DOHH2 (cell line): ENCODE data around the gene KIF9.
"Not testable (repeated sequence)": the region's sequence is repeated elsewhere in the genome, so short reads cannot be mapped to it uniquely, and the experiment has no call there.

Source experiments
- H3F3A ChIP-seq: fragments of 200-600 bp; sonication (generic), shearing (Covaris generic); 2 replicates; pipeline ENCODE4 v1.6.0; 2016; ENCODE audit warnings: antibody characterized with exemption, mild to moderate bottlenecking; ENCODE audit not compliant: control insufficient read depth, insufficient read depth
- H3K27ac ChIP-seq: fragments of 200-600 bp; sonication (generic); 2 replicates; pipeline ENCODE4 v1.5.1; 2014; ENCODE audit warnings: low read depth, mild to moderate bottlenecking, low read length, moderate library complexity
- H3K27me3 ChIP-seq: fragments of 200-600 bp; sonication (generic); 2 replicates; pipeline ENCODE4 v1.6.1; 2014; ENCODE audit warnings: mild to moderate bottlenecking, low read length, mixed read lengths; ENCODE audit not compliant: control insufficient read depth
- H3K36me3 ChIP-seq: fragments of 200-600 bp; sonication (generic); 2 replicates; pipeline ENCODE4 v1.6.1; 2014; ENCODE audit warnings: mild to moderate bottlenecking, low read length, moderate library complexity, mixed read lengths; ENCODE audit not compliant: control insufficient read depth
- H3K4me1 ChIP-seq: fragments of 200-600 bp; sonication (generic); 2 replicates; pipeline ENCODE4 v1.6.1; 2014; ENCODE audit warnings: mild to moderate bottlenecking, low read length, mixed read lengths; ENCODE audit not compliant: control insufficient read depth
- H3K4me2 ChIP-seq: fragments of 200-600 bp; sonication (generic); 2 replicates; pipeline ENCODE4 v1.6.0; 2014; ENCODE audit warnings: mild to moderate bottlenecking, low read length, moderate library complexity
- H3K4me3 ChIP-seq: fragments of 200-600 bp; sonication (generic); 2 replicates; pipeline ENCODE4 v1.5.1; 2014; ENCODE audit warnings: mild to moderate bottlenecking, low read length, mixed read lengths
- H3K79me2 ChIP-seq: fragments of 200-600 bp; sonication (generic); 2 replicates; pipeline ENCODE4 v1.6.1; 2014; ENCODE audit warnings: mild to moderate bottlenecking, low read length, mixed read lengths; ENCODE audit not compliant: control insufficient read depth
- H3K9me2 ChIP-seq: fragments of 200-600 bp; sonication (generic); replicated peaks from 2 replicates; pipeline ENCODE4 v1.6.1; 2014; ENCODE audit warnings: mild to moderate bottlenecking, low read length, mixed read lengths; ENCODE audit not compliant: control insufficient read depth
- H3K9me3 ChIP-seq: fragments of 200-600 bp; sonication (generic); 2 replicates; pipeline ENCODE4 v1.6.1; 2014; ENCODE audit warnings: antibody characterized with exemption, low read length, mixed read lengths; ENCODE audit not compliant: control insufficient read depth, insufficient read depth
- H4K20me1 ChIP-seq: fragments of 200-600 bp; sonication (generic); 2 replicates; pipeline ENCODE4 v1.6.0; 2014; ENCODE audit warnings: low read depth, mild to moderate bottlenecking, antibody characterized with exemption, low read length, moderate library complexity; ENCODE audit not compliant: control insufficient read depth, insufficient read depth
- CTCF ChIP-seq: fragments of 200-600 bp; sonication (generic); IDR thresholded peaks from one replicate; pipeline ENCODE4 v1.5.1; 2014; ENCODE audit warnings: antibody characterized with exemption, mild to moderate bottlenecking, low read depth, low read length; ENCODE audit not compliant: poor library complexity, severe bottlenecking
- EZH2phosphoT487 ChIP-seq: fragments of 200-600 bp; sonication (generic); IDR thresholded peaks from 2 replicates; pipeline ENCODE4 v1.6.1; 2017; ENCODE audit warnings: borderline replicate concordance, mild to moderate bottlenecking, antibody characterized with exemption, low read length, moderate library complexity, mixed read lengths

Gene KIF9

GRCh38 chr3:47261301-47261700 is 21.3 kb downstream of the KIF9 start:
- H3K9me3 ChIP-seq = no peaks in the 10 kb centered on the region
- H3K27me3 ChIP-seq = no peaks in the 10 kb centered on the region
- H3K4me1 ChIP-seq = peaks cover 7% of the 10 kb centered on the region
- H3K4me3 ChIP-seq = no peak overlapping the region
- no peak for TF ChIP-seq EZH2phosphoT487
- no peak for TF ChIP-seq CTCF
- H3K36me3 ChIP-seq = no peaks in the 10 kb centered on the region
- no peak overlapping the region for H3K4me2 ChIP-seq
- H4K20me1 ChIP-seq = no peaks in the 10 kb centered on the region
- H3K9me2 ChIP-seq = no peaks in the 10 kb centered on the region
- no peak overlapping the region for H3K27ac ChIP-seq
- no peaks in the 10 kb centered on the region for H3K79me2 ChIP-seq
- no peaks in the 10 kb centered on the region for H3F3A ChIP-seq

- H3K4me2 ChIP-seq = no peak overlapping the region
- no peak overlapping the region for H3K27ac ChIP-seq
Measured at GRCh38 chr3:47260605-47261004, 22.0 kb downstream of the KIF9 start.

GRCh38 chr3:47259114-47259513 is 23.5 kb downstream of the KIF9 start:
- no peaks in the 10 kb centered on the region for H3K27me3 ChIP-seq
- no peak overlapping the region for H3K4me3 ChIP-seq
- H3K36me3 ChIP-seq = no peaks in the 10 kb centered on the region
- no peaks in the 10 kb centered on the region for H3K79me2 ChIP-seq
- H3K9me3 ChIP-seq = no peaks in the 10 kb centered on the region
- H4K20me1 ChIP-seq = no peaks in the 10 kb centered on the region
- H3F3A ChIP-seq = no peaks in the 10 kb centered on the region
- no peak overlapping the region for H3K27ac ChIP-seq
- no peaks in the 10 kb centered on the region for H3K9me2 ChIP-seq
- TF ChIP-seq CTCF (no peak), EZH2phosphoT487 (no peak)
- no peaks in the 10 kb centered on the region for H3K4me1 ChIP-seq
- H3K4me2 ChIP-seq = no peak overlapping the region

More at GRCh38 chr3:47260605-47261004, 22.0 kb downstream of the KIF9 start:
- H3K9me2 ChIP-seq = no peaks in the 10 kb centered on the region
- no peaks in the 10 kb centered on the region for H3K36me3 ChIP-seq
- H3K4me1 ChIP-seq = no peaks in the 10 kb centered on the region
- no peak overlapping the region for H3K4me3 ChIP-seq
- no peaks in the 10 kb centered on the region for H3F3A ChIP-seq
- no peaks in the 10 kb centered on the region for H3K9me3 ChIP-seq
- no peak for TF ChIP-seq CTCF
- no peak for TF ChIP-seq EZH2phosphoT487
- H3K27me3 ChIP-seq = no peaks in the 10 kb centered on the region
- no peaks in the 10 kb centered on the region for H3K79me2 ChIP-seq
- H4K20me1 ChIP-seq = no peaks in the 10 kb centered on the region

DNA sequence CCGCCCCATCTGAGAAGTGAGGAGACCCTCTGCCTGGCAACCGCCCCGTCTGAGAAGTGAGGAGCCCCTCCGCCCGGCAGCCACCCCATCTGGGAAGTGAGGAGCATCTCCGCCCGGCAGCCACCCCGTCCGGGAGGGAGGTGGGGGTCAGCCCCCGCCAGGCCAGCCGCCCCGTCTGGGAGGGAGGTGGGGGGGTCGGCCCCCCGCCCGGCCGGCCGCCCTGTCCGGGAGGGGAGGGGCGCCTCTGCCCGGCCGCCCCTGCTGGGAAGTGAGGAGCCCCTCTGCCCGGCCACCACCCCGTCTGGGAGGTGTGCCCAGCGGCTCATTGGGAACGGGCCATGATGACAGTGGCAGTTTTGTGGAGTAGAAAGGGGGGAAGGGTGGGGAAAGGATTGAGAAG is 26.3 kb downstream of the KIF9 start:
- H3K36me3 ChIP-seq, H3K4me3 ChIP-seq, H3K4me2 ChIP-seq, H3K27me3 ChIP-seq, H3K4me1 ChIP-seq, H3K9me2 ChIP-seq, H3K79me2 ChIP-seq, H3K9me3 ChIP-seq, H3K27ac ChIP-seq, H3F3A ChIP-seq, H4K20me1 ChIP-seq: not testable (repeated sequence)
